SK-N-SH treated with all-trans-retinoic acid at 6 μM for 48 hours (cell line): ENCODE measurements around the gene GZMH.

Experiments used
- ATAC-seq: fragments of 200-7000 bp; cut with Tn5 transposase; 3 replicates; pipeline ENCODE4 v1.9.1; 2020; ENCODE audit warnings: mild to moderate bottlenecking, moderate library complexity
- ARNTL ChIP-seq: fragments of 450-650 bp; formaldehyde crosslinking; IDR thresholded peaks from 2 replicates; pipeline ENCODE4 v1.5.0; 2020; ENCODE audit warnings: low read depth, mild to moderate bottlenecking, moderate library complexity, borderline replicate concordance
- BACH2 ChIP-seq: fragments of 250-450 bp; sonication (Bioruptor Pico); IDR thresholded peaks from 2 replicates; pipeline ENCODE4 v1.9.0; 2021; ENCODE audit warnings: mild to moderate bottlenecking, borderline replicate concordance
- CSDC2 ChIP-seq: fragments of 250-450 bp; sonication (Bioruptor Pico); IDR thresholded peaks from 2 replicates; pipeline ENCODE4 v1.5.0; 2020; ENCODE audit warnings: mild to moderate bottlenecking, moderate library complexity
- CSRNP3 ChIP-seq: fragments of 250-450 bp; sonication (Bioruptor Pico); IDR thresholded peaks from 2 replicates; pipeline ENCODE4 v1.5.1; 2021; ENCODE audit warnings: mild to moderate bottlenecking, moderate library complexity
- ESRRG ChIP-seq: fragments of 250-450 bp; sonication (Bioruptor Pico); IDR thresholded peaks from 2 replicates; pipeline ENCODE4 v1.6.1; 2021; ENCODE audit warnings: mild to moderate bottlenecking
- GLIS3 ChIP-seq: fragments of 250-450 bp; sonication (Bioruptor Pico); IDR thresholded peaks from 2 replicates; pipeline ENCODE4 v1.5.0; 2020; ENCODE audit warnings: mild to moderate bottlenecking, moderate library complexity
- ISL1 ChIP-seq: fragments of 250-450 bp; sonication (Bioruptor Pico); IDR thresholded peaks from 2 replicates; pipeline ENCODE4 v2.1.2; 2022; ENCODE audit warnings: mild to moderate bottlenecking, moderate library complexity
- OSR1 ChIP-seq: fragments of 250-450 bp; sonication (Bioruptor Pico); IDR thresholded peaks from 2 replicates; pipeline ENCODE4 v1.8.0; 2022; ENCODE audit warnings: moderate library complexity, mild to moderate bottlenecking, inconsistent platforms
- POU6F1 ChIP-seq: fragments of 250-450 bp; sonication (Bioruptor Pico); IDR thresholded peaks from 2 replicates; pipeline ENCODE4 v1.8.0; 2021; ENCODE audit warnings: low read depth, mild to moderate bottlenecking, moderate library complexity, borderline replicate concordance
- PPARA ChIP-seq: fragments of 250-450 bp; sonication (Bioruptor Pico); IDR thresholded peaks from 2 replicates; pipeline ENCODE4 v1.5.0; 2020; ENCODE audit warnings: mild to moderate bottlenecking, borderline replicate concordance
- RARB ChIP-seq: fragments of 250-450 bp; sonication (Bioruptor Pico); IDR thresholded peaks from 2 replicates; pipeline ENCODE4 v1.8.0; 2021; ENCODE audit warnings: mild to moderate bottlenecking, moderate library complexity
- SNAI2 ChIP-seq: fragments of 250-450 bp; sonication (Bioruptor Pico); IDR thresholded peaks from 2 replicates; pipeline ENCODE4 v1.5.0; 2020; ENCODE audit warnings: mild to moderate bottlenecking, moderate library complexity
- TCF4 ChIP-seq: fragments of 250-450 bp; sonication (Bioruptor Pico); IDR thresholded peaks from 2 replicates; pipeline ENCODE4 v1.8.0; 2021; ENCODE audit warnings: mild to moderate bottlenecking, moderate library complexity, borderline replicate concordance
- TOX ChIP-seq: fragments of 250-450 bp; sonication (Bioruptor Pico); IDR thresholded peaks from 2 replicates; pipeline ENCODE4 v1.8.0; 2021; ENCODE audit warnings: mild to moderate bottlenecking, moderate library complexity, borderline replicate concordance
- ZC3H10 ChIP-seq: fragments of 250-450 bp; sonication (Bioruptor Pico); IDR thresholded peaks from 2 replicates; pipeline ENCODE4 v1.5.1; 2021; ENCODE audit warnings: mild to moderate bottlenecking, moderate library complexity
- ZFP3 ChIP-seq: fragments of 250-450 bp; sonication (Bioruptor Pico); IDR thresholded peaks from 2 replicates; pipeline ENCODE4 v1.5.0; 2020; ENCODE audit warnings: mild to moderate bottlenecking, moderate library complexity
- ZFP30 ChIP-seq: fragments of 450-650 bp; formaldehyde crosslinking; IDR thresholded peaks from 2 replicates; pipeline ENCODE4 v1.5.0; 2022; ENCODE audit warnings: mild to moderate bottlenecking, moderate library complexity
- ZNF565 ChIP-seq: fragments of 450-650 bp; formaldehyde crosslinking; conservative IDR thresholded peaks from 2 replicates; pipeline ENCODE4 v1.5.0; 2020; ENCODE audit warnings: low read depth, mild to moderate bottlenecking, moderate library complexity
- ZNF70 ChIP-seq: fragments of 450-650 bp; formaldehyde crosslinking; IDR thresholded peaks from 2 replicates; pipeline ENCODE4 v1.5.0; 2020; ENCODE audit warnings: mild to moderate bottlenecking, moderate library complexity
- ZNF8 ChIP-seq: fragments of 450-650 bp; formaldehyde crosslinking; IDR thresholded peaks from 2 replicates; pipeline ENCODE4 v1.5.0; 2020; ENCODE audit warnings: mild to moderate bottlenecking, moderate library complexity
- TF ChIP-seq, protein P1 (sequence below): fragments of 250-450 bp; sonication (Bioruptor Pico); IDR thresholded peaks from 2 replicates; pipeline ENCODE4 v1.5.0; 2020; ENCODE audit warnings: mild to moderate bottlenecking, moderate library complexity
- TF ChIP-seq, protein P2 (sequence below): fragments of 250-450 bp; sonication (Bioruptor Pico); IDR thresholded peaks from 2 replicates; pipeline ENCODE4 v1.8.0; 2020; ENCODE audit warnings: mild to moderate bottlenecking, moderate library complexity, borderline replicate concordance

GZMH gene

GRCh38 chr14:24632761-24633160 is 23.3 kb upstream of the GZMH start:
- TF ChIP-seq CSRNP3 (CRISPR knock-in tag) (no peak), PPARA (CRISPR knock-in tag) (no peak), TCF4 (CRISPR knock-in tag) (no peak), ZFP3 (CRISPR knock-in tag) (no peak), ESRRG (no peak), ISL1 (no peak), ZFP30 (CRISPR knock-in tag) (no peak), SNAI2 (CRISPR knock-in tag) (no peak), ZNF70 (CRISPR knock-in tag) (no peak), ARNTL (no peak)
- TF ChIP-seq, all 23 proteins: peak for 0
- no peak for ATAC-seq

GRCh38 chr14:24632336-24632735 is 22.9 kb upstream of the GZMH start:
- ATAC-seq = no peak
- TF ChIP-seq ARNTL (no peak), ZNF565 (CRISPR knock-in tag) (no peak), GLIS3 (CRISPR knock-in tag) (no peak), ZNF8 (CRISPR knock-in tag) (no peak), ZNF70 (CRISPR knock-in tag) (no peak), PPARA (CRISPR knock-in tag) (no peak), TOX (CRISPR knock-in tag) (no peak), CSRNP3 (CRISPR knock-in tag) (no peak), ZFP30 (CRISPR knock-in tag) (no peak), POU6F1 (no peak), TCF4 (CRISPR knock-in tag) (no peak), ISL1 (no peak), OSR1 (CRISPR knock-in tag) (no peak), ESRRG (no peak)
- TF ChIP-seq, protein P1, sequence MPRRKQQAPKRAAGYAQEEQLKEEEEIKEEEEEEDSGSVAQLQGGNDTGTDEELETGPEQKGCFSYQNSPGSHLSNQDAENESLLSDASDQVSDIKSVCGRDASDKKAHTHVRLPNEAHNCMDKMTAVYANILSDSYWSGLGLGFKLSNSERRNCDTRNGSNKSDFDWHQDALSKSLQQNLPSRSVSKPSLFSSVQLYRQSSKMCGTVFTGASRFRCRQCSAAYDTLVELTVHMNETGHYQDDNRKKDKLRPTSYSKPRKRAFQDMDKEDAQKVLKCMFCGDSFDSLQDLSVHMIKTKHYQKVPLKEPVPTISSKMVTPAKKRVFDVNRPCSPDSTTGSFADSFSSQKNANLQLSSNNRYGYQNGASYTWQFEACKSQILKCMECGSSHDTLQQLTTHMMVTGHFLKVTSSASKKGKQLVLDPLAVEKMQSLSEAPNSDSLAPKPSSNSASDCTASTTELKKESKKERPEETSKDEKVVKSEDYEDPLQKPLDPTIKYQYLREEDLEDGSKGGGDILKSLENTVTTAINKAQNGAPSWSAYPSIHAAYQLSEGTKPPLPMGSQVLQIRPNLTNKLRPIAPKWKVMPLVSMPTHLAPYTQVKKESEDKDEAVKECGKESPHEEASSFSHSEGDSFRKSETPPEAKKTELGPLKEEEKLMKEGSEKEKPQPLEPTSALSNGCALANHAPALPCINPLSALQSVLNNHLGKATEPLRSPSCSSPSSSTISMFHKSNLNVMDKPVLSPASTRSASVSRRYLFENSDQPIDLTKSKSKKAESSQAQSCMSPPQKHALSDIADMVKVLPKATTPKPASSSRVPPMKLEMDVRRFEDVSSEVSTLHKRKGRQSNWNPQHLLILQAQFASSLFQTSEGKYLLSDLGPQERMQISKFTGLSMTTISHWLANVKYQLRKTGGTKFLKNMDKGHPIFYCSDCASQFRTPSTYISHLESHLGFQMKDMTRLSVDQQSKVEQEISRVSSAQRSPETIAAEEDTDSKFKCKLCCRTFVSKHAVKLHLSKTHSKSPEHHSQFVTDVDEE (CRISPR knock-in tag) = no peak
- TF ChIP-seq, protein P2, sequence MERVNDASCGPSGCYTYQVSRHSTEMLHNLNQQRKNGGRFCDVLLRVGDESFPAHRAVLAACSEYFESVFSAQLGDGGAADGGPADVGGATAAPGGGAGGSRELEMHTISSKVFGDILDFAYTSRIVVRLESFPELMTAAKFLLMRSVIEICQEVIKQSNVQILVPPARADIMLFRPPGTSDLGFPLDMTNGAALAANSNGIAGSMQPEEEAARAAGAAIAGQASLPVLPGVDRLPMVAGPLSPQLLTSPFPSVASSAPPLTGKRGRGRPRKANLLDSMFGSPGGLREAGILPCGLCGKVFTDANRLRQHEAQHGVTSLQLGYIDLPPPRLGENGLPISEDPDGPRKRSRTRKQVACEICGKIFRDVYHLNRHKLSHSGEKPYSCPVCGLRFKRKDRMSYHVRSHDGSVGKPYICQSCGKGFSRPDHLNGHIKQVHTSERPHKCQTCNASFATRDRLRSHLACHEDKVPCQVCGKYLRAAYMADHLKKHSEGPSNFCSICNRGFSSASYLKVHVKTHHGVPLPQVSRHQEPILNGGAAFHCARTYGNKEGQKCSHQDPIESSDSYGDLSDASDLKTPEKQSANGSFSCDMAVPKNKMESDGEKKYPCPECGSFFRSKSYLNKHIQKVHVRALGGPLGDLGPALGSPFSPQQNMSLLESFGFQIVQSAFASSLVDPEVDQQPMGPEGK (CRISPR knock-in tag) = no peak

DNA sequence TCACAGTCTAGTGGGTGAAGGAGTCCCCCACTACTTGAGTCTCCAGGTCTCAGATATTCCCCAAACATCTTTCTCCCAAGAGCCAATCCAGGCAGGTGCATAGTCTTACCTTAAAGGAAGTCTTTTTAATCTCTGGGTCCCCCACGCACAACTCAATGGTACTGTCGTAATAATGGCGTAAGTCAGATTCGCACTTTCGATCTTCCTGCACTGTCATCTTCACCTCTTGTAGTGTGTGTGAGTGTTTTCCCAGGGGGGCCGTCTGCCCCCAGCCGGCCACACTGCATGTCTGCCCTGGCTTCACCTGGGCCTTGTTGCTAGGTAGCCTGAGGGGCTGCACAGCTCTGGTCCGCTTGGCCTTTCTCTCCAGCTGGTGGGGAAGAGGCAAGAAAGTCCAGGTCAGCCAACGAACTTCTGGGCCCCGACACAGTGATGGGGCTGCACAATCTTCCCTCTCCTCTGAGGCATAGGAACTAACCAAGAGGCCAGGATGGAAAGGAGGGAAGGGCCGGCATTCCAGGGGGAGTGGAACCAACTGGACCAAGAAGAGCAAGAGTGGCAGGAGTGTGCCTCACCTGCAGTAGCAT is 22.4 kb upstream of the GZMH start:
- no peak for ATAC-seq
- no peak for TF ChIP-seq ESRRG
- no peak for TF ChIP-seq ARNTL
- no peak for TF ChIP-seq BACH2
- no peak for TF ChIP-seq OSR1 (CRISPR knock-in tag)
- TF ChIP-seq, protein P2 (CRISPR knock-in tag) = no peak
- TF ChIP-seq CSDC2 = no peak
- TF ChIP-seq TCF4 (CRISPR knock-in tag) = no peak
- no peak for TF ChIP-seq ZC3H10 (CRISPR knock-in tag)
- no peak for TF ChIP-seq RARB (CRISPR knock-in tag)
- TF ChIP-seq ZFP3 (CRISPR knock-in tag) = no peak
- no peak for TF ChIP-seq PPARA (CRISPR knock-in tag)
- TF ChIP-seq ZNF70 (CRISPR knock-in tag) = no peak
- TF ChIP-seq CSRNP3 (CRISPR knock-in tag) = no peak
